ENCODE data around the gene CDK11B.
"Not testable (repeated sequence)": the region's sequence is repeated elsewhere in the genome, so short reads cannot be mapped to it uniquely, and the experiment has no call there.

The CDK11B gene

DNA sequence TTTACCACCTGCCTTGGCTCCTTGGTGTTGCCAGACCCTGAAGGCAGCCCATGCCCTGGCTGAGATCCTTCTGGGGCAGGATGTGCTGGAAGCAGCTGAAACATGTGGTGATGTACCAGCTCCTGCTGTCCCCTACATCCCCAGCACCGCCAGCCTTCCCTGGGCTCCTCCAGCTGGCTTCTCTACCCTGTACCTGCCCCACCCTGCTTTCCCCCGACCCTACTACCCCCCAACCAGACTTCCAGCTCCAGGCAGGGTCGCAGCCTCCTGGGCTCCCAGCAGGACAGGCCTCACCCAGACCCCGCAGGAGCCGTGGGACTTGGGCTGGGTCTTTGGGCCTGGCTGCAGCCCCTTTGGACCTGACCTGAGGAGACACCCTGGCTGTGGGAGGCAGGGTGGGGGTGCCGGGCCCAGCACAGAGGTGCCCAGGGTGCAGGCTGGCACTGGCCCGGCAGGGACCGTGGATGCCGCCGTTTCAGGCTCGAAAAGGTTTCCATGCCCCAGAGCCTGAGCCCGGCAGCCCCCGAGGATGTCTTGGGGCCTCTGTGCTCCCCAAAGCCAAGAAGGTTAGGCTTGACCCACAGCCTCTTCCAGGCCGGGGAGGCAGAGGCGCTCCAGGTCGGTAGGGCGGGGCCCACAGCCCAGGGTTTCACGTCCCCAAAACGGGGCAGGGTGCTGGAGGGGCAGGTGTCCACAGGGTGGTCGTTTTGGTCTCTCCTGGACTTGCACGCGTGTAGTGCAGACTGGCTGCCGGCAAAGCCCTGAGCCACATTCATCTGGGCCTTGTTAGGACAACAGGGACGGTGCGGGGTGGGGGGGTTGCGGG lies 38.8 kb upstream of the CDK11B start:
- H3K27ac ChIP-seq (ENCODE audit: low read depth, low read length, severe bottlenecking); H3K36me3 ChIP-seq (ENCODE audit: control insufficient read depth, insufficient read depth, low read length); H3K4me3 ChIP-seq (ENCODE audit: extremely low read depth, insufficient read depth, low read length, poor library complexity, severe bottlenecking); H3K9me3 ChIP-seq (ENCODE audit: control insufficient read depth, low read length); H3K4me1 ChIP-seq (ENCODE audit: control insufficient read depth, insufficient read depth, low read length, poor library complexity, severe bottlenecking): not testable (repeated sequence)
- WGBS, 2 experiments (ENCODE audit: insufficient coverage in 2 of 2): 76 to 82% methylated on average over 3 to 8 of the region's 26 CpGs

DNA sequence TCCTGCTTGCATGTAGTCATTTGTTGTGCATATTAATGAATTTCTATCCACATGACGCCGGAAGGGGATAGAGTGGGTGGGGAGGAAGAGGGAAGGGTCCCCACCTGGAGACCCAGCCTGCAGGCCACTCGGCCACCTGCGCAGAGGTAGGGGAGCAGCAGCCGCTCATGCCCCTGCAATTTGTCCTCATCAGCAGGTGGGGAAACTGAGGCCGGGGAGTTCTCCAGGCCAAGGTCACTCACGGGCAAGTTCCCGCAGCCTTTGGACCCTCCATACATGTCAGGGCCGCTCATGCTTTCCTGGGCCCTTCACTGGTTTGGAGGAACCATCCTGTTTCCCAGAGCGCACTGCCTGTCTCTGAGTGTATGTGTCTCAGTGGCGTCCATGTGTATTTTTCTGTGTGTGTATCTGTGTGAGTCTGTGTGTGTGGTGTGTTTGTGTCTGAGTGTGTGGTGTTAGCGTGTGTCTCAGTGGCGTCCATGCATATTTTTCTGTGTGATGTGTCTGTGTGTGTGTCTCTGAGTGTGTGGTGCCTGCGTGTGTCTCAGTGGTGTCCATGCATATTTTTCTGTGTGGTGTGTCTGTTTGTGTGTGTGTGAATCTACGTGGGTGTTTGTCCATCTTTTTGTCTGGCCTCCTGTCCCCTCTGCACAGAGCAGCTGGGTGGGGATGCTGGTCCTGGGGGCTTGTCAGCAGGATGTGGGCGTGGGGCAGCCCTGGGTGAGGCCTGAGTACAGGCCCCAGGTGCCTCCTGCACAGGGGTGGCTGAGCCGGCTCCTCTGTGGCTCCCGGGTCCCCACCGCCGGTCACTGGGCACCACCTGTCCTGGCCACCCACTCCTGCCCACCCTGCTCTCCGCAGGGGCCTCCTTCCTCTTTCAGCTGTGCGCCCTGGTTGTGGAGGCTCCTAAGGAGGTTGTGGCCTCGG lies 37.9 kb upstream of the CDK11B start:
- H3K27ac ChIP-seq (ENCODE audit: low read depth, low read length, severe bottlenecking); H3K36me3 ChIP-seq (ENCODE audit: control insufficient read depth, insufficient read depth, low read length); H3K9me3 ChIP-seq (ENCODE audit: control insufficient read depth, low read length); H3K4me3 ChIP-seq (ENCODE audit: extremely low read depth, insufficient read depth, low read length, poor library complexity, severe bottlenecking); H3K4me1 ChIP-seq (ENCODE audit: control insufficient read depth, insufficient read depth, low read length, poor library complexity, severe bottlenecking): not testable (repeated sequence)
- 95 to 97% methylated on average over 10 to 11 of the region's 23 CpGs for whole genome bisulfite sequencing, 2 experiments (ENCODE audit: insufficient coverage in 2 of 2)

DNA sequence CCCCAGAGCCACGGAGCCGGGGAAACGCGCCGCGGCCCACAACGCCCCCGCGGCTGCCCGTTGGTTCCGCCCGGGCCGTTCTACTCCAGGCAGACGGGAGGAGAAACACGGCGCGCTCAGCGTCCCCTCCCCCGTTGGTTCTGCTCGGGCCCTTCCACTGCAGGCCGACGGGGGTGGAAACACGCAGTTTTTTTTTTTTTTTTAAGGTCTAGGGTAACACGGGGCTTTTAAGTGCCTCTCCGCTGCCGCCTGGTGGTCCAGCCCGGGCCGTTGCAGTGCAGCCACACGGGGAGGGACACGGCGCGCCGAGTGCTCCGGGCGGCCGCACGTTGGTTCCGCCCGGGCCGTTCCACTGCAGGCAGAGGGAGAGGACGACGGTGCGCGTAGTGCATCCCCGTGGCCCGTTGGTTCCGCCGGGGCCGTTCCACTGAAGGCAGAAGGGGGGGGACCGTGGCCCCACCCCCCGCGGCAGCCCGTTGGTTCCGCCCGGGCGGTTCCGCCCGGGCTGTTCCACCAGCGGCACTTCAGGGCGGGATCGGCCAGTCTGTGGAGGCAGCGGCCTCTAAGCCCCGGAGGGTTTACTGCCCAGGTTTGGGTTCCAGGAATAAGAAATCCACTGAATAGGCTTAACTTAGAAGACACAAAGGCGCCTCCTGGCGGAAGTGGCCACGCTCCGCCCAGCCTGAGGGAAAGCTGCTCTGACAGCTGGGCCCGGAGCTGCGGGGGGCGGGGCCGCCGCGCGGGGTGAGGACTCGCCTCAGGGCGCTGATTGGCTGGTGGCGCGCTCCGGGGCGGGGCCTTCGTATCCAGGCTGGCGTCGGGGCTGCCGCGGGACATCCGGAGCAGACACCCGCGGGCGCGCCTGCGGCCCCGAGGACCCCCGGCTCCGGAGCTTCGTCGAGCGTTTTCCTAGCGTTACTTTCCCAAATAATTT lies 34.2 kb upstream of the CDK11B start, which contains the start of gene SLC35E2B:
Gene SLC35E2B (minus strand): TSS at position 82 of the 934 bp plus-strand sequence. CDS start 16,096 bp downstream, outside the sequence.
- H3K4me1 ChIP-seq (ENCODE audit: control insufficient read depth, insufficient read depth, low read length, poor library complexity, severe bottlenecking); H3K9me3 ChIP-seq (ENCODE audit: control insufficient read depth, low read length): not testable (repeated sequence)
- peaks cover 12% of the 10 kb centered on the region for H3K36me3 ChIP-seq (ENCODE audit: control insufficient read depth, insufficient read depth, low read length)
- H3K27ac ChIP-seq (ENCODE audit: low read depth, low read length, severe bottlenecking): peak within 1 kb of the TSS; percentile 99
- WGBS, 2 experiments (ENCODE audit: insufficient coverage in 2 of 2): 0% methylated on average over 12 of the region's 98 CpGs
- H3K4me3 ChIP-seq (ENCODE audit: extremely low read depth, insufficient read depth, low read length, poor library complexity, severe bottlenecking): peak within 1 kb of the TSS; percentile 50

DNA sequence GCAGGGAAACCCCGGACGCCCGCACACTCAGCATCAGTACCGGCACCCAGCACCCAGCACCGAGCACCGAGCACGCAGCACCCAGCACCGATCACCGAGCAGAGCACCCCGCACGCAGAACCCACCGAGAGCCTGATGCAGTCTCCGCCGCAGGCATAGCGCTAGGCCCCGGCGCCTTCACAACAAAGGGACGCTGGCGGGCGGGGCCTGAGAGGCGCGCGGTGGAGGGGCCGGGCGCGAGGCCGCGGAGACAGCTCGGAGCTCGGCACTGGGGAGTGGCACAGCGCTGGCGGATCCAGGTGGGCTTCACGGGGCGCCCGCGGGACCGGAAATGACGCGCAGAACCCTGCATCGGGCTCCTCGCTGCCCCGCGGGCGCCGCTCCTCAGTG lies 33.5 kb upstream of the CDK11B start:
- H3K4me3 ChIP-seq (ENCODE audit: extremely low read depth, insufficient read depth, low read length, poor library complexity, severe bottlenecking): peak overlapping the region; percentile 50
- 0 to 1% methylated on average over 13 to 15 of the region's 45 CpGs for WGBS, 2 experiments (ENCODE audit: insufficient coverage in 2 of 2)

DNA sequence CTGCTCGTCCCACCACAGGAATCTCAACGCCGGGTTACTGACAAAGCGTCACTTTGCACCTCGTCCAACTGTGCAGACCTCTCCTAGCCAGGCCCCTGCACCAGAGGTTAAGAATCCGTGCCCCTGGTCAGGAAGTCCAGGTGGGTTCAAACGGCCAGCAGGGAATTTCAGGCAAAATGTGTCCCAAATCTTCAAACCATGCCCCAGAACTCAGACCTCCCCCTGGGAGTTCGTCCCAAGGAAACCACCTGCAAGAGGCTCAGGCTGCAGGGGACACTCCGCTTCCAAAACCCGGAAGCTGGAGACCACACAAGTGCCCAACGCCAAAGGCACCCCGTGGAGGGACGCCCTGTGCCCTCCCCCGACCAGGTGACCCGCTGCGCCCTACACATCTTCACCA lies 32.6 kb upstream of the CDK11B start:
- WGBS, 2 experiments (ENCODE audit: insufficient coverage in 2 of 2): no CpG with 5 or more reads among the region's 16 CpGs
- not testable (repeated sequence) for H3K4me1 ChIP-seq (ENCODE audit: control insufficient read depth, insufficient read depth, low read length, poor library complexity, severe bottlenecking); H3K27ac ChIP-seq (ENCODE audit: low read depth, low read length, severe bottlenecking); H3K9me3 ChIP-seq (ENCODE audit: control insufficient read depth, low read length)
- peaks cover 21% of the 10 kb centered on the region for H3K36me3 ChIP-seq (ENCODE audit: control insufficient read depth, insufficient read depth, low read length)
- H3K4me3 ChIP-seq (ENCODE audit: extremely low read depth, insufficient read depth, low read length, poor library complexity, severe bottlenecking): peak overlapping the region; percentile 30

More for the DNA sequence above, 33.5 kb upstream of the CDK11B start:
- not testable (repeated sequence) for H3K9me3 ChIP-seq (ENCODE audit: control insufficient read depth, low read length); H3K4me1 ChIP-seq (ENCODE audit: control insufficient read depth, insufficient read depth, low read length, poor library complexity, severe bottlenecking)
- H3K27ac ChIP-seq (ENCODE audit: low read depth, low read length, severe bottlenecking): peak overlapping the region; percentile 99
- peaks cover 17% of the 10 kb centered on the region for H3K36me3 ChIP-seq (ENCODE audit: control insufficient read depth, insufficient read depth, low read length)

DNA sequence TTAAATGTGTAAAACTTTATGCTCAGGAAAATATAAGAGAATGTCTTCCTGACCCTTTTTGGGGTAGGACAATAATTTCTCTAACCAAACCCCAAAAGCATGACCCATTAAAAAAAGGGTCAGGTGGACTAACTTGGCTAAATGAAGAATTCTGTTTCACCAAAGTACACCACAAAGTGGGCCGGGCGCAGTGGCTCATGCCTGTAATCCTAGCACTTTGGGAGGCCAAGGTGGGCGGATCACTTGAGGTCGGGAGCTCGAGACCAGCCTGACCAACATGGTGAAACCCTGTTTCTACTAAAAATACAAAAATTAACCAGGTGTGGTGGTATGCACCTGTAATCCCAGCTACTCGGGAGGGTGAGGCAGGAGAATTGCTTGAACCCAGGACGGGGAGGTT lies 30.7 kb upstream of the CDK11B start:
- 90 to 100% methylated on average over 2 to 4 of the region's 7 CpGs for WGBS, 2 experiments (ENCODE audit: insufficient coverage in 2 of 2)
- peaks cover 33% of the 10 kb centered on the region for H3K36me3 ChIP-seq (ENCODE audit: control insufficient read depth, insufficient read depth, low read length)
- H3K27ac ChIP-seq (ENCODE audit: low read depth, low read length, severe bottlenecking); H3K9me3 ChIP-seq (ENCODE audit: control insufficient read depth, low read length); H3K4me1 ChIP-seq (ENCODE audit: control insufficient read depth, insufficient read depth, low read length, poor library complexity, severe bottlenecking); H3K4me3 ChIP-seq (ENCODE audit: extremely low read depth, insufficient read depth, low read length, poor library complexity, severe bottlenecking): not testable (repeated sequence)

DNA sequence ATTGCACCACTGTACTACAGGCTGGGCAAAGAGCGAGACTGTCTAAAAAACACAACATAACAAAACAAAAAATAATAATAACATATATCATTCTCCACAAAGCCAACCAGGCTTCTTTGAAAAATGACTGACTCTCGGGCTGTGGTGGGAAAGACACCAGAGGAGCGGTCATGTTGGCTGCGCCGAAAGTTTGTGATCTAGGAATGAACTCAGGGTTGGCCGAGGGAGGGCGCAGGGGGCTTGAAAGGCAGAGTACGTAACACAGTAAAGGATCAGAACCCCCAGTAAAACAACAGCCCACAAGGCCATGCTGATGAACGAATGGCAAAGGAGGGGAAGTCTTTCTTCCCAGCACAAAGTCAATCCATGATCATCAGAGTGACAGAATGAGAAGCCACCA lies 29.0 kb upstream of the CDK11B start:
- no peaks in the 10 kb centered on the region for H3K4me1 ChIP-seq (ENCODE audit: control insufficient read depth, insufficient read depth, low read length, poor library complexity, severe bottlenecking)
- H3K4me3 ChIP-seq (ENCODE audit: extremely low read depth, insufficient read depth, low read length, poor library complexity, severe bottlenecking): no peak overlapping the region
- peaks cover 46% of the 10 kb centered on the region for H3K36me3 ChIP-seq (ENCODE audit: control insufficient read depth, insufficient read depth, low read length)
- 96 to 100% methylated on average over 3 to 5 of the region's 9 CpGs for WGBS, 2 experiments (ENCODE audit: insufficient coverage in 2 of 2)
- no peaks in the 10 kb centered on the region for H3K9me3 ChIP-seq (ENCODE audit: control insufficient read depth, low read length)
- no peak overlapping the region for H3K27ac ChIP-seq (ENCODE audit: low read depth, low read length, severe bottlenecking)

DNA sequence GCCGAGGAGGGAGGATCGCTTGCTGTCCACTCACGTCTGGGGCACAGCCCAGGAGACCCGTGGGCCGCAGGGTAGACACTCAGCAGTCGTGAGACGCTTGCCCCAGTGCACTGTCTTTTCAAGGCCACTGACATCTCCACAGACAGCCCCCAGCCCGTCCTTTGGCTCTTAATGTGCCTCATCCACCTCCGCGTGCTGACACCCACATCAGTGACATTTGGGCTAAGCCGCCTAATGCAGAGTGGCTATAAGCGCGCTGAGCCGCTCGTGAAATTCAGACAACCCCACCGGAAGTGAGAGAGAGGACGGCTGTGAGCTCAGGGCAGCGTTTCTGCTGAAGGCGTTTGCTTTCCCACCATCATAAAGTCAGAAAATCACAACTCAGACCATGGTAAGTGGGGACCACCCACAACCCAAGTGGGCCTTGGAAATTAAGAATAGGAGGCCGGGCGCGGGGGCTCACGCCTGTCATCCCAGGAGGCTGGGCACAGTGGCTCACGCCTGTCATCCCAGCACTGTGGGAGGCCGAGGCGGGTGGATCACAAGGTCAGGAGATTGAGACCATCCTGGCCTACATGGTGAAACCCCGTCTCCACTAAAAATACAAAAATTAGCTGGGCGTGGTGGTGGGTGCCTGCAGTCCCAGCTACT lies 25.4 kb upstream of the CDK11B start:
- no peak overlapping the region for H3K27ac ChIP-seq (ENCODE audit: low read depth, low read length, severe bottlenecking)
- H3K4me1 ChIP-seq (ENCODE audit: control insufficient read depth, insufficient read depth, low read length, poor library complexity, severe bottlenecking): no peaks in the 10 kb centered on the region
- peaks cover 54% of the 10 kb centered on the region for H3K36me3 ChIP-seq (ENCODE audit: control insufficient read depth, insufficient read depth, low read length)
- no peak overlapping the region for H3K4me3 ChIP-seq (ENCODE audit: extremely low read depth, insufficient read depth, low read length, poor library complexity, severe bottlenecking)
- WGBS, 2 experiments (ENCODE audit: insufficient coverage in 2 of 2): 97% methylated on average over 25 to 27 of the region's 28 CpGs
- no peaks in the 10 kb centered on the region for H3K9me3 ChIP-seq (ENCODE audit: control insufficient read depth, low read length)

DNA sequence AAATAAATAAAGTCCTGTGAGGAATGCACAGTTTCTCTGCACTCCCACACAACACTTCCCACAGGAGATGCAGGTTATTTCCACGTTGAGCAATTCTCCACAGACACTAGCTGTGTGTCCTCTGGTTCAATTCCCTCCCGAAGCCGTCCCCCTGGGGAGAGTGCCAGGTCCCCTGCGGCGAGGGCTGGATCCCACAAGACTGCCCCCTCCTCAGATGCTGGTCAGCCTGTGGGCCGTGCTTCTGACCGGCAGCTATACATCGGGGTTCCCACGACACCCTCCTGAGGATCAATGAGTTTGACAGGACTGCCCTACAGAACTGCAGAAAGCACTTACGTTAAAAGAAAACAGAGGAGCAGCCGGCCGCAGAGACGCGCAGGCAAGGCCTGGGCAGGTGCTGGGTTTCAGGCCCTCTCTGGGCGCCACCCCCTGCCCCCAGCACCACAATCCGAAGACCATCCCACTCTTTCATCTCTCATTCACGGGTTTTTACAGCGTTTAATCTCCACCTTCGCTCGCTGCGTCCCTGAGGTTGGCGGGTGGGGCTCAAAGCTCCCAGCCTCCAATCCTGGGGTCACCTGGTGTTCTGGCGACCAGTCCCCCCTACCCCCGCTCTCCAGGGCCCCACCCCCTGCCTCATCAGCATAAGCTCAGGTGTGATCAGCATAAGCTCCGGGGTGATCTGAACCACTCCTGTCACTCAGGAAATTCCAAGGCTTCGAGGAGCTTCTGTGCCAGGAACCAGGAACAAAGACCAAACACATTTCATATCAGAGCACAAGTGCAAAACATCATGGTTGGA lies 24.5 kb upstream of the CDK11B start:
- Histone ChIP-seq H3K9me3 (ENCODE audit: control insufficient read depth, low read length) (no peaks in the 10 kb centered on the region), H3K36me3 (ENCODE audit: control insufficient read depth, insufficient read depth, low read length) (peaks cover 50% of the 10 kb centered on the region), H3K4me3 (ENCODE audit: extremely low read depth, insufficient read depth, low read length, poor library complexity, severe bottlenecking) (no peak overlapping the region), H3K4me1 (ENCODE audit: control insufficient read depth, insufficient read depth, low read length, poor library complexity, severe bottlenecking) (no peaks in the 10 kb centered on the region), H3K27ac (ENCODE audit: low read depth, low read length, severe bottlenecking) (no peak overlapping the region)
- WGBS, 2 experiments (ENCODE audit: insufficient coverage in 2 of 2): 88 to 89% methylated on average over 22 to 25 of the region's 26 CpGs
